CD14-positive monocyte (primary cell): ENCODE measurements around the gene CGRRF1. TPM values are rescaled to one million over a fixed set of nuclear protein-coding genes. Genes with fewer than 3 reads are reported as not detected.

Source experiments
- DNase-seq, 3 donors: peaks; one replicate each; pipeline ENCODE4 v3.0.0-alpha.2; 2011 to 2022
- H2AFZ ChIP-seq: 2 replicates; pipeline ENCODE4 v1.6.0; 2012; ENCODE audit warnings: mild to moderate bottlenecking, low read depth, low read length, inconsistent platforms; ENCODE audit not compliant: insufficient read depth, poor library complexity, severe bottlenecking
- H3K27ac ChIP-seq, 2 donors: 1 replicate in 1 of 2; 2 replicates in 1 of 2; pipeline ENCODE4 v1.5.1; 2012 to 2013; ENCODE audit warnings: low read length in 2 of 2, control low read depth in 1 of 2, inconsistent platforms in 1 of 2, low read depth in 1 of 2, mild to moderate bottlenecking in 1 of 2
- H3K27me3 ChIP-seq, 2 donors: one replicate each; pipeline versions ENCODE4 v1.6.0 to v1.6.1; 2011 to 2013; ENCODE audit warnings: low read length in 2 of 2; ENCODE audit not compliant: control insufficient read depth in 2 of 2, insufficient read depth in 2 of 2
- H3K36me3 ChIP-seq, 2 donors: replicated peaks in 1 of 2; 1 replicate in 1 of 2; 2 replicates in 1 of 2; pipeline versions ENCODE4 v1.5.1 to v1.6.1; 2012 to 2013; ENCODE audit warnings: low read length in 2 of 2, control low read depth in 1 of 2, inconsistent platforms in 1 of 2, mild to moderate bottlenecking in 1 of 2; ENCODE audit not compliant: insufficient read depth in 2 of 2, control insufficient read depth in 1 of 2
- H3K4me1 ChIP-seq, 2 donors: 1 replicate in 1 of 2; 2 replicates in 1 of 2; pipeline versions ENCODE4 v1.5.1 to v1.6.1; 2012 to 2013; ENCODE audit warnings: low read length in 2 of 2, control low read depth in 1 of 2, inconsistent platforms in 1 of 2, mild to moderate bottlenecking in 1 of 2, moderate library complexity in 1 of 2; ENCODE audit not compliant: insufficient read depth in 2 of 2, control insufficient read depth in 1 of 2
- H3K4me2 ChIP-seq: replicated peaks from 2 replicates; pipeline ENCODE3; 2012; ENCODE audit warnings: low read length, moderate library complexity, mild to moderate bottlenecking; ENCODE audit not compliant: poor library complexity, severe bottlenecking; ENCODE audit errors: extremely low read depth
- H3K4me3 ChIP-seq, 3 experiments: fragments of 200-600 bp in 1 of 3; sonication (generic) in 1 of 3; replicated peaks in 1 of 3; 1 replicate in 2 of 3; 2 replicates in 1 of 3; pipeline ENCODE4 v1.5.1; 2011 to 2013; ENCODE audit warnings: low read length in 3 of 3, mild to moderate bottlenecking in 3 of 3, control low read depth in 2 of 3, low read depth in 2 of 3, inconsistent platforms in 1 of 3, moderate library complexity in 1 of 3
- H3K79me2 ChIP-seq: 2 replicates; pipeline ENCODE4 v1.6.0; 2012; ENCODE audit warnings: mild to moderate bottlenecking, control low read depth, inconsistent platforms, low read length, moderate library complexity; ENCODE audit not compliant: insufficient read depth
- H3K9ac ChIP-seq: 2 replicates; pipeline ENCODE4 v1.6.0; 2017; ENCODE audit warnings: low read length, mild to moderate bottlenecking; ENCODE audit not compliant: insufficient read depth, poor library complexity, severe bottlenecking
- H3K9me3 ChIP-seq, 2 donors: replicated peaks in 1 of 2; 1 replicate in 1 of 2; 2 replicates in 1 of 2; pipeline versions ENCODE4 v1.5.1 to v1.6.1; 2012 to 2013; ENCODE audit warnings: low read length in 2 of 2, control low read depth in 1 of 2; ENCODE audit not compliant: control insufficient read depth in 1 of 2, insufficient read depth in 1 of 2
- H4K20me1 ChIP-seq: 2 replicates; pipeline ENCODE4 v1.6.0; 2012; ENCODE audit warnings: mild to moderate bottlenecking, low read length, control low read depth, moderate library complexity; ENCODE audit not compliant: insufficient read depth
- H3K27ac Mint-ChIP-seq, 7 donors: one replicate each; pipeline ENCODE4 v1.8.0; 2020; ENCODE audit warnings: mild to moderate bottlenecking in 7 of 7, mixed read lengths in 7 of 7, moderate library complexity in 6 of 7, inconsistent platforms in 2 of 7
- H3K27me3 Mint-ChIP-seq, 3 donors: one replicate each; pipeline ENCODE4 v1.8.0; 2021 to 2022; ENCODE audit warnings: low read depth in 3 of 3, mild to moderate bottlenecking in 3 of 3, mixed read lengths in 3 of 3, moderate library complexity in 3 of 3, inconsistent platforms in 1 of 3
- H3K36me3 Mint-ChIP-seq, 2 donors: one replicate each; pipeline ENCODE4 v1.8.0; 2020; ENCODE audit warnings: mixed read lengths in 2 of 2, inconsistent platforms in 1 of 2, mild to moderate bottlenecking in 1 of 2
- H3K4me1 Mint-ChIP-seq: one replicate; pipeline ENCODE4 v1.8.0; 2020; ENCODE audit warnings: mild to moderate bottlenecking, mixed read lengths
- H3K4me3 Mint-ChIP-seq, 2 donors: one replicate each; pipeline ENCODE4 v1.8.0; 2020; ENCODE audit warnings: mild to moderate bottlenecking in 2 of 2, mixed read lengths in 2 of 2, moderate library complexity in 1 of 2
- H3K9me3 Mint-ChIP-seq, 7 donors: one replicate each; pipeline ENCODE4 v1.8.0; 2020 to 2022; ENCODE audit warnings: mixed read lengths in 7 of 7, mild to moderate bottlenecking in 6 of 7, moderate library complexity in 6 of 7, inconsistent platforms in 2 of 7
- WGBS: methylation state at CpG from one replicate; pipeline ENCODE4 v1.1.5; 2013; ENCODE audit warnings: missing lambda C conversion rate; ENCODE audit not compliant: insufficient coverage; 5-methylcytosine and 5-hydroxymethylcytosine counted together
- intact Hi-C, 2 donors: fragments of 100-400 bp; cut with micrococcal nuclease; formaldehyde crosslinking; loops; one replicate each; pipeline versions ENCODE4 v1.15.0 to v1.15.1; 2023
- polyA plus RNA-seq, 3 donors: library from polyadenylated mRNA; depleted of rRNA in 1 of 3; unstranded in 2 of 3; stranded (reverse) in 1 of 3; fragments of 300-500 nt in 2 of 3; fragments of >200 nt in 1 of 3; fragmentation: Illumina TruSeq in 2 of 3; gene quantifications; 1 replicate in 2 of 3; 2 replicates in 1 of 3; pipeline ENCODE4 v1.2.3, GENCODE V29; 2012 to 2021
- TF ChIP-seq, protein P1 (sequence below): fragments of 200-600 bp; IDR thresholded peaks from one replicate; pipeline ENCODE4 v1.8.0; 2022; ENCODE audit warnings: antibody characterized with exemption, mild to moderate bottlenecking

Gene CGRRF1
- polyA plus RNA-seq, 3 donors = 5.8 to 19.4 (median 18.6) TPM

DNA sequence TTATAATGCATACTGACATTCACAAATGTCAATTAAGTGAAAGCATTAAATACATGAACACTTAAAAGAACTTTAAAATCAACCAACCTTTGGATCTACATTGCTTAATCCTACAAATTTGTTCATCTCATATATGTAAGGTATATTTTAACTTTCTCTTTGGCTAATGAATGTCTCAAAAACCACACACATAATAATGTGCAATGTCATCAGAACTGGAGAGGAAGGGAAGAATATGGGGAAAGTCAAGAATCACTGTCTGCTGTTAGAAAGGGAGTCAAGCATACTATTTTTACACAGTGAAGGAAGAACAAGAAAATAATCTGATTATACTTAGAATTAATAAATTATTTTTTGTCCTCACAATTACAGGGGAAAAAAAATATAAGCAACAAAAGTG lies 25.9 kb upstream of the CGRRF1 start:
- peak in 1 of 3 donors; percentile 21 for DNase-seq
- Histone ChIP-seq H3K79me2 (peaks cover 83% of the 10 kb centered on the region), H3K27ac (peak overlapping the region in 1 of 2 donors; percentile 64), H3K4me3 (peak overlapping the region in 2 of 3 experiments; percentile 12 to 42), H4K20me1 (peaks cover 42% of the 10 kb centered on the region), H3K9ac (no peak overlapping the region), H2AFZ (no peak overlapping the region), H3K36me3 (peaks cover 26 to 45% of the 10 kb centered on the region in 2 donors), H3K4me1 (peaks cover 36 to 55% of the 10 kb centered on the region in 2 donors), H3K9me3 (no peaks in the 10 kb centered on the region), H3K27me3 (no peaks in the 10 kb centered on the region), H3K4me2 (peak overlapping the region; percentile 33)
- H3K27me3 Mint-ChIP-seq = peaks cover 0 to 2% (median 1%) of the 10 kb centered on the region in 3 donors
- peaks cover 53% of the 10 kb centered on the region for H3K4me1 Mint-ChIP-seq
- peaks cover 0 to 3% (median 0%) of the 10 kb centered on the region in 7 donors for H3K9me3 Mint-ChIP-seq
- peak overlapping the region; percentile 20 to 88 (median 73) for H3K27ac Mint-ChIP-seq
- peak overlapping the region; percentile 24 to 42 for H3K4me3 Mint-ChIP-seq
- H3K36me3 Mint-ChIP-seq = peaks cover 29 to 50% of the 10 kb centered on the region in 2 donors
- intact Hi-C loops = no loop called here
- TF ChIP-seq, protein P1, sequence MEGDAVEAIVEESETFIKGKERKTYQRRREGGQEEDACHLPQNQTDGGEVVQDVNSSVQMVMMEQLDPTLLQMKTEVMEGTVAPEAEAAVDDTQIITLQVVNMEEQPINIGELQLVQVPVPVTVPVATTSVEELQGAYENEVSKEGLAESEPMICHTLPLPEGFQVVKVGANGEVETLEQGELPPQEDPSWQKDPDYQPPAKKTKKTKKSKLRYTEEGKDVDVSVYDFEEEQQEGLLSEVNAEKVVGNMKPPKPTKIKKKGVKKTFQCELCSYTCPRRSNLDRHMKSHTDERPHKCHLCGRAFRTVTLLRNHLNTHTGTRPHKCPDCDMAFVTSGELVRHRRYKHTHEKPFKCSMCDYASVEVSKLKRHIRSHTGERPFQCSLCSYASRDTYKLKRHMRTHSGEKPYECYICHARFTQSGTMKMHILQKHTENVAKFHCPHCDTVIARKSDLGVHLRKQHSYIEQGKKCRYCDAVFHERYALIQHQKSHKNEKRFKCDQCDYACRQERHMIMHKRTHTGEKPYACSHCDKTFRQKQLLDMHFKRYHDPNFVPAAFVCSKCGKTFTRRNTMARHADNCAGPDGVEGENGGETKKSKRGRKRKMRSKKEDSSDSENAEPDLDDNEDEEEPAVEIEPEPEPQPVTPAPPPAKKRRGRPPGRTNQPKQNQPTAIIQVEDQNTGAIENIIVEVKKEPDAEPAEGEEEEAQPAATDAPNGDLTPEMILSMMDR = no peak

DNA sequence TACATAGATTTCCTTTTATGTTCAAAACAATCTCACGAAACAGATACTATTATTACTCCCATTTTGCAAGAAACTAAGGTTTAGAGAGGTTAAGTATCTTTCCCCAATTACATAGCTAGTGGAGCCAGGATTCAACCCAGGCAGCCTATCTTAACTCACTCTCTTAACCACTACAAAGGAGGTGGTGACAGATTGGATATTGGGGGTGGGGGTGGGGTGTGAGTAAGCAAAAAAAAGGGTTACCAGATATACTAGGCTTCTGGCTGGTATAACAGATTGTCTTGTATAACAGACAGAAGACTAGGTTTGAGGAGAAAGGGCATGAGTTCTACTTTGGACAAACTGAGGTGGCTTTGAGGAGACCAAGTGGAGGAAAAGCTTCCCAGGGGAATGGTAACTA lies 23.0 kb upstream of the CGRRF1 start:
- Histone ChIP-seq H3K4me2 (no peak overlapping the region), H3K79me2 (peaks cover 81% of the 10 kb centered on the region), H3K36me3 (peaks cover 10 to 17% of the 10 kb centered on the region in 2 donors), H4K20me1 (peaks cover 33% of the 10 kb centered on the region), H3K27ac (peak overlapping the region in 1 of 2 donors; percentile 40), H3K9ac (no peak overlapping the region), H3K4me1 (peaks cover 52 to 72% of the 10 kb centered on the region in 2 donors), H3K4me3 (no peak overlapping the region), H3K27me3 (no peaks in the 10 kb centered on the region), H2AFZ (no peak overlapping the region), H3K9me3 (no peaks in the 10 kb centered on the region)
- TF ChIP-seq, protein P1 = no peak
- WGBS = no CpG with 5 or more reads among the region's 1 CpG
- peaks cover 16 to 31% of the 10 kb centered on the region in 2 donors for H3K36me3 Mint-ChIP-seq
- H3K4me1 Mint-ChIP-seq = peaks cover 73% of the 10 kb centered on the region
- H3K4me3 Mint-ChIP-seq = no peak overlapping the region
- no peak for DNase-seq
- peak overlapping the region in 3 of 7 donors; percentile 18 to 86 (median 46) for H3K27ac Mint-ChIP-seq
- H3K9me3 Mint-ChIP-seq = peaks cover 0 to 3% (median 0%) of the 10 kb centered on the region in 7 donors
- H3K27me3 Mint-ChIP-seq = peaks cover 0 to 2% (median 1%) of the 10 kb centered on the region in 3 donors
- intact Hi-C loops = loop anchor here (5.0 kb wide), 3 partner anchors 34 to 89 kb away; partner anchors contain the start of gene CDKN3 (in 1 of the 2)
